HFFc6 (cell line): Measurements from ENCODE around the gene DOCK4. TPM values are rescaled to one million over a fixed set of nuclear protein-coding genes. Genes with fewer than 3 reads are reported as not detected.

Experiments used
- DNase-seq: peaks from one replicate; pipeline ENCODE4 v3.0.0-alpha.2; 2018
- H3K27ac Mint-ChIP-seq: 2 replicates; pipeline ENCODE4 v1.8.0; 2020; ENCODE audit warnings: mild to moderate bottlenecking, mixed read lengths
- H3K27me3 Mint-ChIP-seq: 2 replicates; pipeline ENCODE4 v1.8.0; 2021; ENCODE audit warnings: mild to moderate bottlenecking, moderate library complexity, mixed read lengths; ENCODE audit not compliant: insufficient read depth
- H3K36me3 Mint-ChIP-seq: 2 replicates; pipeline ENCODE4 v1.8.0; 2021; ENCODE audit warnings: low read depth, mixed read lengths
- H3K4me1 Mint-ChIP-seq: 2 replicates; pipeline ENCODE4 v1.8.0; 2020; ENCODE audit warnings: low read depth, mixed read lengths
- H3K4me3 Mint-ChIP-seq: 2 replicates; pipeline ENCODE4 v1.8.0; 2020; ENCODE audit warnings: mild to moderate bottlenecking, moderate library complexity, mixed read lengths
- H3K9me3 Mint-ChIP-seq: 2 replicates; pipeline ENCODE4 v1.8.0; 2020; ENCODE audit warnings: mild to moderate bottlenecking, mixed read lengths
- total RNA-seq, 6 experiments: library from RNA; stranded (reverse); fragmentation: NEBNext Ultra II Directional; extraction: Animal tissue kit (Norgen Biotek cat#: 25700); gene quantifications; 2 replicates in 1 of 6; 3 replicates in 5 of 6; pipeline ENCODE4 v1.2.3, GENCODE V29; 2021
- TF ChIP-seq, protein P1 (sequence below): fragments of 200-600 bp; sonication (generic); IDR thresholded peaks from 2 replicates; pipeline ENCODE4 v1.5.0; 2021; ENCODE audit warnings: antibody characterized with exemption, mild to moderate bottlenecking

Gene DOCK4
- total RNA-seq, 6 experiments from 2014 or later: 2.2 to 3.9 (median 3.3) TPM

DNA sequence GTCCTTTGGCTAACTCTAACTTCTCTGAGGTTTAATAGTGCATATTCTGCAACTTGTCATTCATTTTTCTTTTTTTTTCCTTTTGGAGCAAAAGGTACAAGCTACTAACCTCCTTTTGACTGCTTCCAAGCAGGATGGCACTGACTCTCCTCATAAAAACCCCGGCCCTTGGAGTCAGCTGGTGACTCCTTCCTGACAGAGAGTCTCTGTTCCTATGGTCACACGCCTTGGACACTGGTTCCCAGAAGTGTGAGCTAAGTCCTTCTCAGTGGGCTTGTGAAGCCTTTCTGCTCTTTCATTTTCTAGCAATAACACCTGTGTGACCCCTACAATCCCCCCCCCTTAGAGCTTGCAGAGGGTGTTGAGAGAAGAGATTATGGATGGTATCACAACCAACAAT lies 21.7 kb downstream of the DOCK4 start:
- H3K27me3 Mint-ChIP-seq: peaks cover 7% of the 10 kb centered on the region
- DNase-seq: no peak
- H3K27ac Mint-ChIP-seq: no peak overlapping the region
- no peaks in the 10 kb centered on the region for H3K9me3 Mint-ChIP-seq
- no peaks in the 10 kb centered on the region for H3K36me3 Mint-ChIP-seq
- H3K4me1 Mint-ChIP-seq: peaks cover 25% of the 10 kb centered on the region
- TF ChIP-seq, protein P1, sequence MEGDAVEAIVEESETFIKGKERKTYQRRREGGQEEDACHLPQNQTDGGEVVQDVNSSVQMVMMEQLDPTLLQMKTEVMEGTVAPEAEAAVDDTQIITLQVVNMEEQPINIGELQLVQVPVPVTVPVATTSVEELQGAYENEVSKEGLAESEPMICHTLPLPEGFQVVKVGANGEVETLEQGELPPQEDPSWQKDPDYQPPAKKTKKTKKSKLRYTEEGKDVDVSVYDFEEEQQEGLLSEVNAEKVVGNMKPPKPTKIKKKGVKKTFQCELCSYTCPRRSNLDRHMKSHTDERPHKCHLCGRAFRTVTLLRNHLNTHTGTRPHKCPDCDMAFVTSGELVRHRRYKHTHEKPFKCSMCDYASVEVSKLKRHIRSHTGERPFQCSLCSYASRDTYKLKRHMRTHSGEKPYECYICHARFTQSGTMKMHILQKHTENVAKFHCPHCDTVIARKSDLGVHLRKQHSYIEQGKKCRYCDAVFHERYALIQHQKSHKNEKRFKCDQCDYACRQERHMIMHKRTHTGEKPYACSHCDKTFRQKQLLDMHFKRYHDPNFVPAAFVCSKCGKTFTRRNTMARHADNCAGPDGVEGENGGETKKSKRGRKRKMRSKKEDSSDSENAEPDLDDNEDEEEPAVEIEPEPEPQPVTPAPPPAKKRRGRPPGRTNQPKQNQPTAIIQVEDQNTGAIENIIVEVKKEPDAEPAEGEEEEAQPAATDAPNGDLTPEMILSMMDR: no peak
- no peak overlapping the region for H3K4me3 Mint-ChIP-seq

DNA sequence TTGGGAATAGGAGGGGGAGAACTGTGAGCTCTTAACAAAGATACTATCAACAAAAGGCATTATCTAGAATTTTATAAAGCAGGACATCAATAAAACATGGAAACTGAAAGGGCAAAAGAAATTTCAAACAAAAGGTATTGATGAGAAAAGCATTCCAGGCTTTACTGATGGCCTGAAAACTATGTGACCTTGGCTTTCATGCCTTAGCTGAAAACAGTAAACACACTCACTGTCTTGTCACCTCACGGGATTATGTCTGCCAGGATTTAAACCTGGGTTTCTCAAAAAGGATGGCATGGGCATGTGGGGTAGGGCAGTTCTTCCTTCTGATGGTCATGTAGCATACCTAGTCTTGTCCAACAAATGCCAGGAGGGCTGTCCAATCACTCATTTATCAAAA lies 22.9 kb downstream of the DOCK4 start:
- TF ChIP-seq, protein P1: no peak
- Mint-ChIP-seq H3K4me1 (peaks cover 25% of the 10 kb centered on the region), H3K27me3 (peaks cover 7% of the 10 kb centered on the region), H3K9me3 (no peaks in the 10 kb centered on the region), H3K4me3 (no peak overlapping the region), H3K27ac (no peak overlapping the region), H3K36me3 (no peaks in the 10 kb centered on the region)
- DNase-seq: no peak

DNA sequence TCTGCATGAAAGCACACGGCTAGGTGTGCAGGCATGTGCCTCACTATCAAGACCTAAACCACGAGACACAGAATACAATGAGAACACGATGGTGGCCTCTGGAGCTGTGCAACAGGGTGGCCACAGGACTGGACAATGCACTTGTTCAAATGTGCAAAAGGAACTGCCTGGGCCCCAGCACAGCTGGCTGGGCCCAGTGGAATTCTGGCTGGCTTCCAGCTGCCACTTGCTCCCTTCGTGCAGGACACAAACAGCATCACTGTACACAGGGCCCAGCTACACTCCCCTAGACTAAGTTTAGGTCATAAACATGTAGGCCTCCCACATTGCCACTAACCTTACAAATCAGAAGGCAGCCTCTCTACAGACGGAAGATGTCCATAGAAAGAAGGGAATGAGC lies 23.4 kb downstream of the DOCK4 start:
- H3K27ac Mint-ChIP-seq: no peak overlapping the region
- peaks cover 25% of the 10 kb centered on the region for H3K4me1 Mint-ChIP-seq

DNA sequence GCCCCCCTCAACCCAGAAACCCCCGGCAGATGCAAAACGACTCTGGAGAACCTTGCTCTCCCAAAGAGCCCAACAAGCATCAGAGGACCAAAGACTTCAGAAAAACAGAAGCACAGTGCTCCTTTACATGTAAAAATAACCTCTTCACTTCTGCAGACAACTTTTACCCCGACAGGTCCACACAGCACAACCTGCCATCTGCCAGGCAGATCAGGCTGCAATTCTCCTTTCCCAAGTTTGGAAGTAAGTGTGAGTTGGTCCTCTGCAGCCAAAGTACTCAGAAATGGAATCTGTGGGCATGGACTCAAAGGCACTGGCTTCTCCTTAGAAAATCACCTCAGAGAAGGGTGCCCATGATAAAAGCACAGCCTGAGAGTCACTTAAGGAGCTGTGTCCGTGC lies 26.0 kb downstream of the DOCK4 start:
- TF ChIP-seq, protein P1: no peak
- Mint-ChIP-seq H3K4me3 (no peak overlapping the region), H3K4me1 (peaks cover 7% of the 10 kb centered on the region)

More for the DNA sequence above, 23.4 kb downstream of the DOCK4 start:
- H3K36me3 Mint-ChIP-seq: no peaks in the 10 kb centered on the region
- no peaks in the 10 kb centered on the region for H3K9me3 Mint-ChIP-seq
- TF ChIP-seq, protein P1: no peak
- no peak for DNase-seq
- no peak overlapping the region for H3K4me3 Mint-ChIP-seq
- peaks cover 7% of the 10 kb centered on the region for H3K27me3 Mint-ChIP-seq

DNA sequence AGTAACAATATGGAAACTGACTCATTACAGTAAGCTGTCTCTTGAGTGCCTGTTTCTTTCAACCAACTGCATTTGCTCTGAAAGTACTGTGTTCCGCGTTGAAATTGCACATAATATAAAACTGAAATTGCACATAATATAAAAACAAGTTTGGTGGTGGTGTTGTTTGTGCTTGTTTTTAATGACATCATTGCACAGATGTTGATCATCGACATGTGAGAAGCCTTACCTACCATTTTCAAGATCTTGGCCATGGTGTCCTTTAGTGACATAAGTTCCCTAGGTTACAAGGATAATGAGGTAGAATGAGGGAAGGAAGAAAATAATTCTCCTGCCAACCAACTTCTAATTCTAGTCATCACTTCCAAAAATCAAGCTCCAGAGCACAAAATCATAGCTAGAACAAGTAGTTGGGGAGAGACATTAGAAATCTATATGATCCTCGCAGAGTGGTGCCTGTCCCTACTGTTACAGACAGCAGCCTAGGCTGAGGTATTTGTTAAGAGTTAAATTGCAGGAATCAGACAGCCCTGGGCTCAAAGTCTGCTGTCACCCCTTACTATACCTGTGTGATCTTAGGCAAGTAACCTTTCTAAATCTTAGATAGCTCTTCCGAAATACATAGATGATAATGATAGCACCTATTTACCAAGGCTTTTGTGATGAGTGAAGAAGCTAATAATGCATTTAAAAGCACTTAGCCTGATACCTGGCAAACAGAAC lies 29.3 kb downstream of the DOCK4 start:
- Mint-ChIP-seq H3K36me3 (no peaks in the 10 kb centered on the region), H3K4me3 (no peak overlapping the region), H3K4me1 (peaks cover 5% of the 10 kb centered on the region; the same call in 1 of the 2 replicates), H3K27ac (no peak overlapping the region), H3K9me3 (no peaks in the 10 kb centered on the region), H3K27me3 (peaks cover 7% of the 10 kb centered on the region)
- no peak for DNase-seq
- TF ChIP-seq, protein P1: no peak

More for the DNA sequence above, 26.0 kb downstream of the DOCK4 start:
- H3K9me3 Mint-ChIP-seq: no peaks in the 10 kb centered on the region
- no peak overlapping the region for H3K27ac Mint-ChIP-seq
- DNase-seq: no peak
- H3K27me3 Mint-ChIP-seq: peaks cover 7% of the 10 kb centered on the region
- no peaks in the 10 kb centered on the region for H3K36me3 Mint-ChIP-seq
